AG09319 (cell line): ENCODE measurements around the gene ZNF266.

Experiments used
- DNase-seq: peaks from one replicate; pipeline ENCODE4 v3.0.0-alpha.2; 2010; ENCODE audit warnings: low read depth; ENCODE audit errors: extremely low read depth
- TF ChIP-seq, protein P1 (sequence below): IDR thresholded peaks from 2 replicates; pipeline ENCODE4 v1.5.1; 2011; ENCODE audit warnings: low read depth, mild to moderate bottlenecking, inconsistent platforms, low read length, moderate library complexity

Gene ZNF266

DNA sequence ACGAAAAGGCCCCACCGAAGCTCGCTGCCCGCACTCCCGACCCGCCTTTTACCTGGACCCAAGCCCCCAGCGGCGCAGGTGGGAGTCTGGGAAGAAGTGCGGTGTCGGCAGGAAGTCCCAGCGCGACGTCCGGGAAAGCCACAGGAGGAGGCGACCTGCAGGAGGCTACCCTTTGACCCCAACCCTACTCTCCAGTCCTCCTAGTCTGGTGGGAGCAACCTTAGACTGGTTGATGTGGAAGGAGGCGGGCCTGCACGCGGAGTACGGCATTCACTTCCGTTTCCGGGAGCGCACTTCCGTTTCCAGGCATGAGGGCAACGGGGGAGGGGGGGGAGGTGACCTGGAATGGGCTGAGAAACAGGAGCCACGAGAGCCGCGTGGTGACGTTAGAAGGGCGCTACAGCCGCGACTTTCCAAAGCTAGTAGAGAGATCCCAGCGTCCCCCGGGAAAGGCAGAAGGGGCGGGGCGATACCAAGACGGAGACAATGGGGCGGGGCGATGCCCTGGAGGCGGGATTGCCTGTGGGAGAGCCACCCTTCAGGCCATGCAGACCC, 28.5 kb downstream of the ZNF266 start:
- TF ChIP-seq, protein P1, sequence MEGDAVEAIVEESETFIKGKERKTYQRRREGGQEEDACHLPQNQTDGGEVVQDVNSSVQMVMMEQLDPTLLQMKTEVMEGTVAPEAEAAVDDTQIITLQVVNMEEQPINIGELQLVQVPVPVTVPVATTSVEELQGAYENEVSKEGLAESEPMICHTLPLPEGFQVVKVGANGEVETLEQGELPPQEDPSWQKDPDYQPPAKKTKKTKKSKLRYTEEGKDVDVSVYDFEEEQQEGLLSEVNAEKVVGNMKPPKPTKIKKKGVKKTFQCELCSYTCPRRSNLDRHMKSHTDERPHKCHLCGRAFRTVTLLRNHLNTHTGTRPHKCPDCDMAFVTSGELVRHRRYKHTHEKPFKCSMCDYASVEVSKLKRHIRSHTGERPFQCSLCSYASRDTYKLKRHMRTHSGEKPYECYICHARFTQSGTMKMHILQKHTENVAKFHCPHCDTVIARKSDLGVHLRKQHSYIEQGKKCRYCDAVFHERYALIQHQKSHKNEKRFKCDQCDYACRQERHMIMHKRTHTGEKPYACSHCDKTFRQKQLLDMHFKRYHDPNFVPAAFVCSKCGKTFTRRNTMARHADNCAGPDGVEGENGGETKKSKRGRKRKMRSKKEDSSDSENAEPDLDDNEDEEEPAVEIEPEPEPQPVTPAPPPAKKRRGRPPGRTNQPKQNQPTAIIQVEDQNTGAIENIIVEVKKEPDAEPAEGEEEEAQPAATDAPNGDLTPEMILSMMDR = no peak
- DNase-seq = peak; percentile 65

DNA sequence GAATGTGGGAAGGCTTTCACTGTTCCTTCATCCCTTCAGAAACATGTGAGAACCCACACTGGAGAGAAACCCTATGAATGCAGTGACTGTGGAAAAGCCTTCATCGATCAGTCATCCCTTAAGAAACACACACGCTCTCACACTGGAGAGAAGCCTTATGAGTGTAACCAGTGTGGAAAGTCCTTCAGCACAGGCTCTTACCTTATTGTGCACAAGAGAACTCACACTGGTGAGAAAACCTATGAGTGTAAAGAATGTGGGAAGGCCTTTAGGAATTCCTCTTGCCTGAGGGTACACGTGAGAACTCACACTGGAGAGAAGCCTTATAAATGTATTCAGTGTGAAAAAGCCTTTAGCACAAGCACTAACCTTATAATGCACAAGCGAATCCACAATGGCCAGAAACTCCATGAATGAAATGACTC, 54.0 kb downstream of the ZNF266 start:
- DNase-seq = no peak
- TF ChIP-seq, protein P1 = no peak

DNA sequence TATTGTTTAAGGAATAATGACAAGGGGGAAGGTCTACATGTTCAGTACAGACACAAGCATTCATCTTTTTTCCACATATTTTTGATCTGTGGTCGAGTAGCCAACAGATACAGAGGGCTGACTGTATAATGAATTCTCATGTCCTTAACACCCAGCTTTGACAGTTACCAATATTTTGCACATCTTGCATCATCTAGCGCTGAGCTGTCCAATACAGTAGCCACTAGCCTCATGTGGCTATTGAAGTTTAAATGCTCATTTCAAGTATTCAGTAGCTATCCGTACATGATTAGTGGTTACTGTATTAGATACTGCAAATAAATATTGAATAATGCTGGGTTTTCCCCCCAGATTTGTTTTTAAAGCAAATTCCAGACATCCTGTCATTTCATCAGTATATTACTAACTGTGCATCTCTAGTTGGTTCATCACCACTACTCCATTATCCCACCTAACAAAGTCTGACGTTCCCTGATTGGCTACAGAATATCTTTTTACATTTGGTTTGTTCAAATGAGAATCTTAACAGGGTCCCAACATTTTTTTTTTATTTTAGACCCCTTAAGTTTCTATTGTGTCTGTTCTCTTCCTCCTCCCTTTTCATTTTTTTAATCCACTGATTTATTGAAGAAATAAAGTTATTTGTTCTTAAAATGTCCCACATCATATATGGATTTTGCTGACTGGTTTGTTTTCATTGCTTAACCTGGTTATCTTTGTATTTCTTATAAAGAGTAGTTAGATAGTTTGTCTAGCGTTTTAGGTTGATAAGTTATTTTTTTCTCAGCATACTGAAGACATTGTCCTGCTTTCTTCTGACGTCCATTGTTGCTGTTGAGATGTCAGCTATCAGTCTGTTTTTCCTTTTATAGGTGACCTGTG, 64.4 kb downstream of the ZNF266 start:
- DNase-seq = no peak
- TF ChIP-seq, protein P1 = no peak

DNA sequence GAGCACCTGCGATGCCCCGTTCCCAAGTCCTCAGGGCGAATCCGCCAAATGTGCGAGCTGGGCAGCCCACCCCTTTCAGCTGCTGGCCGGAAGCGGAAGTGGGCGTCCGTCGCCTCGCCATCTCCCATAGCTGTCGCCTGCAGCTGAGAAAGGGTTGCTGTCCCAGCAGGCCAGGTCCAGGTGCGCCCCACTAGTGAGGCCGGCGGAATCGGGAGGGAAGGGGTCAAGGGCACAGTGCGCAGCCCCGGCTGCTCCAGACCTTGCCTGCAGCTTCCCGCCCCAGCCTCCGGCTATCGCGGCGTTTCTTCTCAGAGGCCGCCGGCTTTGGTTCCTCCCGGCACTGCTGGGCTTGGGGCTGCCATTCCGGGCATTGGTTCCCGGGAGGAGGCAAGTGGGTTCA, 72.5 kb downstream of the ZNF266 start, which contains the start of gene ZNF177:
Gene ZNF177 (plus strand): TSS at position 109 of the 400 bp plus-strand sequence. CDS start 15,299 bp downstream, outside the sequence.
- DNase-seq = no peak
- TF ChIP-seq, protein P1 = no peak
